HG03175 (cell line): ENCODE data around the gene SSBP4.
A peak's percentile ranks its signal among the peaks of the same experiment; 100 is the strongest.

Source experiments
- ATAC-seq: cut with Tn5 transposase; IDR thresholded peaks from one replicate; pipeline ENCODE4 v1.9.1; 2021; ENCODE audit warnings: mild to moderate bottlenecking, moderate library complexity; ENCODE audit not compliant: unreplicated experiment

The SSBP4 gene

GRCh38 chr19:18464646-18465045 lies 45.4 kb downstream of the SSBP4 start:
- no peak for ATAC-seq

- ATAC-seq: no peak
Measured at GRCh38 chr19:18465214-18465963, 46.2 kb downstream of the SSBP4 start.

- ATAC-seq: no peak
Measured at GRCh38 chr19:18465964-18466339, 46.8 kb downstream of the SSBP4 start.

GRCh38 chr19:18466354-18466753 lies 47.2 kb downstream of the SSBP4 start:
- no peak for ATAC-seq

- ATAC-seq: no peak
Measured at GRCh38 chr19:18467978-18468377, 48.8 kb downstream of the SSBP4 start.

GRCh38 chr19:18468517-18468916 lies 49.3 kb downstream of the SSBP4 start:
- ATAC-seq: no peak

- ATAC-seq: no peak
Measured at GRCh38 chr19:18469069-18469846, 50.1 kb downstream of the SSBP4 start.

- no peak for ATAC-seq
Measured at GRCh38 chr19:18470787-18471186, 51.6 kb downstream of the SSBP4 start.

- ATAC-seq: no peak
Measured at GRCh38 chr19:18473003-18473705, 54.0 kb downstream of the SSBP4 start.

- ATAC-seq: no peak
Measured at GRCh38 chr19:18473706-18474087, 54.5 kb downstream of the SSBP4 start.

GRCh38 chr19:18474366-18474887 lies 55.2 kb downstream of the SSBP4 start:
- no peak for ATAC-seq

GRCh38 chr19:18475004-18475453 lies 55.8 kb downstream of the SSBP4 start:
- ATAC-seq: no peak

GRCh38 chr19:18475762-18476331 lies 56.6 kb downstream of the SSBP4 start:
- no peak for ATAC-seq

- no peak for ATAC-seq
Measured at GRCh38 chr19:18476507-18477041, 57.4 kb downstream of the SSBP4 start.

- ATAC-seq: no peak
Measured at GRCh38 chr19:18477042-18477779, 58.0 kb downstream of the SSBP4 start.

- no peak for ATAC-seq
Measured at GRCh38 chr19:18477974-18478373, 58.8 kb downstream of the SSBP4 start.

GRCh38 chr19:18478545-18479311 lies 59.5 kb downstream of the SSBP4 start:
- ATAC-seq: peak; percentile 65

GRCh38 chr19:18480006-18480691 lies 61.0 kb downstream of the SSBP4 start:
- ATAC-seq: no peak
